Bronchus fibroblast of lung (primary cell): Measurements from ENCODE around the gene ADAMTSL2. TPM values are rescaled to one million over a fixed set of nuclear protein-coding genes. Genes with fewer than 3 reads are reported as not detected.

Experiments
- total RNA-seq: library from RNA; depleted of rRNA; stranded (reverse); fragments of >200 nt; gene quantifications from 2 replicates; pipeline ENCODE4 v1.2.3, GENCODE V29; 2015

ADAMTSL2 gene
- total RNA-seq, result not detected in 2 replicates

GRCh38 chr9:133534346-133535291 lies at the start of gene ADAMTSL2:
Gene ADAMTSL2, plus strand, starts transcription at chr9:133534704. Its CDS starts 2,009 bp downstream, at chr9:133536713.

GRCh38 chr9:133524679-133525228 lies 9.8 kb upstream of the ADAMTSL2 start, which contains the start of gene MYMK:
Gene MYMK, minus strand, starts transcription at chr9:133524959. Its CDS starts 115 bp downstream, at chr9:133524844.

DNA sequence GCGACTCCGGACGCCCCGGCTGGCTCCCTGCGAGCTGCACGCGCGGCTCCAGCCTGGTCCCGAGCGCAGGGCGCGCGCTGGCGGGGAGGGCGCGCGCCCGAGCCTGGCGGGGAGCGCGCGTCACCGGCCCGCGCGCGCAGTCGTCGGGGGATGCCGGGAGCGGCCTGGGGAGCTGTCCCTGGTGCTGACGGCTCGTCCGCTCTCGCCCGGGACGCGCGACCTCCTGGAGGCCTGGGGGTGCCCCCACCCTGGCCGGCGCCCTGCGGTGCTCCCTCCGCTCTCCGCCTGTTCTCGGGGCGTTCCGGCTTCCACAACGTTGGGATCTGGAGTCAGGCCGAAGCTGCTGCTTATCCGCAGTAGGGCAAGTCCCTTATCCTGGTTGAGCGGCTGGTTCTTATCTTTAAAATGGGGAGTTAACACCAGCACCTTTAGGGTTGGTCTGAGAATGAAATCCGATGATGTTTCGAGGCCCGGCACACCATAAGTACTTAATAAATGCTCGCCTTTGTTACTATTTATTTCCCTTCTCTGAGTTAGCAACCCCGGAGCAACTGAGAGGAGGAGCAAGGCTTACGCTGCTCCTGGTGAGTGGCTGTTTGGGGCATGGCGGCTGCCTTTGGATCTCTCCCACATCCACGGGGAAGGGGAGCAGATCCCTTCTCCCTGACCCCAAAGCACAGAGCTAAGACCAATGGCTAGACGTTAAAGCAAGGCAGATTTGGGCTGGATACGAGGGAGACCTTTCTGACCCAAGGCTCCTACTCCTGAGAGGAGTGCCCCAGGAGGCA lies 75.0 kb downstream of the ADAMTSL2 start, which contains the start of gene FAM163B:
Gene FAM163B, minus strand, starts transcription at position 79 of the 788 bp plus-strand sequence. CDS start 29,166 bp downstream, outside the sequence.

Other genes starting within 250 kb of the ADAMTSL2 start
- 5.9 and 7.3 TPM in 2 replicates for gene SURF6, start 198.5 kb upstream of the ADAMTSL2 start, total RNA-seq
- gene MED22, start 186.6 kb upstream of the ADAMTSL2 start, total RNA-seq, result 17.7 and 18.6 TPM in 2 replicates
- 2,817 and 2,965 TPM in 2 replicates for gene RPL7A, start 186.5 kb upstream of the ADAMTSL2 start, total RNA-seq
- gene SURF1, start 178.2 kb upstream of the ADAMTSL2 start, total RNA-seq, result 38.3 and 43.6 TPM in 2 replicates
- 21.5 and 46.7 TPM in 2 replicates for gene SURF2, start 178.2 kb upstream of the ADAMTSL2 start, total RNA-seq
- gene SURF4, start 158.6 kb upstream of the ADAMTSL2 start, total RNA-seq, result 326 and 332 TPM in 2 replicates
- gene STKLD1, start 158.3 kb upstream of the ADAMTSL2 start, total RNA-seq, result not detected in 2 replicates
- 14.8 and 16.2 TPM in 2 replicates for gene REXO4, start 116.7 kb upstream of the ADAMTSL2 start, total RNA-seq
- 0.89 and 1.2 TPM in 2 replicates for gene ADAMTS13, start 112.3 kb upstream of the ADAMTSL2 start, total RNA-seq
- gene CACFD1, start 74.7 kb upstream of the ADAMTSL2 start, total RNA-seq, result 3.4 and 3.5 TPM in 2 replicates
- 20.0 and 21.0 TPM in 2 replicates for gene SLC2A6, start 55.6 kb upstream of the ADAMTSL2 start, total RNA-seq
- gene MYMK, start 9.7 kb upstream of the ADAMTSL2 start, total RNA-seq, result not detected in 2 replicates
- gene FAM163B, start 74.7 kb downstream of the ADAMTSL2 start, total RNA-seq, result not detected in 2 replicates
- gene DBH, start 101.7 kb downstream of the ADAMTSL2 start, total RNA-seq, result not detected in 2 replicates
- gene SARDH, start 203.6 kb downstream of the ADAMTSL2 start, total RNA-seq, result 6.2 and 6.7 TPM in 2 replicates